HCT116 (cell line): ENCODE data around the gene CUX1. TPM values are rescaled to one million over a fixed set of nuclear protein-coding genes. Genes with fewer than 3 reads are reported as not detected.
"Not testable (repeated sequence)": the region's sequence is repeated elsewhere in the genome, so short reads cannot be mapped to it uniquely, and the experiment has no call there.

Experiments used
- ATAC-seq: fragments of 200-7000 bp; cut with Tn5 transposase; 2 replicates; pipeline ENCODE4 v1.9.1; 2020; ENCODE audit warnings: mild to moderate bottlenecking, moderate library complexity
- BruUV-seq: library from RNA; stranded (reverse); fragments of 400-500 nt; replicated peaks from 2 replicates; lab custom pipeline; 2021; lab: Mats Ljungman, UMichigan
- CTCF ChIA-PET: fragments of 300-600 bp; sonication (Branson Sonifier 250); formaldehyde crosslinking; loops from one replicate; lab custom pipeline; 2021; ENCODE audit warnings: antibody characterized with exemption; lab: Charles Lee
- POLR2A ChIA-PET: fragments of 300-600, 350-600 bp; sonication (Branson Sonifier 250); formaldehyde crosslinking; loops from one replicate; lab custom pipeline; 2021; ENCODE audit warnings: antibody characterized with exemption; lab: Charles Lee
- RAD21 ChIA-PET, 2 experiments: fragments of 300-600 bp; sonication (Branson Sonifier 250); formaldehyde crosslinking; loops; one replicate each; lab custom pipeline; 2023; ENCODE audit warnings: low total read pairs in 2 of 2; ENCODE audit not compliant: uncharacterized antibody in 2 of 2, unreplicated experiment in 2 of 2, low non-redundant PET in 1 of 2; lab: Charles Lee
- DNase-seq: peaks from one replicate; pipeline ENCODE4 v3.0.0-alpha.2; 2010; ENCODE audit warnings: low read depth, low spot score
- H2AFZ ChIP-seq: fragments of 200-600 bp; shearing (Covaris generic), sonication (generic); 2 replicates; pipeline ENCODE4 v1.6.1; 2017; ENCODE audit warnings: low read depth, mixed run types, mixed read lengths, antibody characterized with exemption, low read length; ENCODE audit not compliant: poor library complexity, severe bottlenecking
- H3K27ac ChIP-seq: 2 replicates; pipeline ENCODE4 v1.5.1; 2012; ENCODE audit warnings: low read depth, low read length
- H3K27me3 ChIP-seq: fragments of 200-600 bp; sonication (generic); 2 replicates; pipeline ENCODE4 v1.6.1; 2016; ENCODE audit warnings: mixed run types, low read length, mixed read lengths; ENCODE audit not compliant: insufficient read depth
- H3K36me3 ChIP-seq, 2 experiments: fragments of 200-500 bp in 1 of 2; fragments of 200-600 bp in 1 of 2; sonication (Bioruptor generic) in 1 of 2; sonication (generic) in 1 of 2; 2 replicates each; pipeline versions ENCODE4 v1.5.1 to v1.6.1; 2014 to 2016; ENCODE audit warnings: low read length in 2 of 2, inconsistent platforms in 1 of 2, mixed read lengths in 1 of 2, mixed run types in 1 of 2; ENCODE audit not compliant: insufficient read depth in 2 of 2, control insufficient read depth in 1 of 2
- H3K4me1 ChIP-seq, 2 experiments: fragments of 200-600 bp in 1 of 2; sonication (generic) in 1 of 2; 2 replicates each; pipeline versions ENCODE4 v1.5.1 to v1.6.1; 2012 to 2017; ENCODE audit warnings: low read length in 2 of 2, inconsistent platforms in 1 of 2, mild to moderate bottlenecking in 1 of 2, mixed read lengths in 1 of 2, mixed run types in 1 of 2, moderate library complexity in 1 of 2; ENCODE audit not compliant: insufficient read depth in 2 of 2, control insufficient read depth in 1 of 2
- H3K4me2 ChIP-seq: fragments of 200-600 bp; sonication (generic); 2 replicates; pipeline ENCODE4 v1.6.1; 2017; ENCODE audit warnings: mixed run types, low read length, mixed read lengths
- H3K4me3 ChIP-seq, 2 experiments: fragments of 200-600 bp in 1 of 2; sonication (generic) in 1 of 2; replicated peaks in 1 of 2; 2 replicates each; pipeline ENCODE4 v1.5.1; 2011 to 2016; ENCODE audit warnings: low read length in 2 of 2, control low read depth in 1 of 2, low read depth in 1 of 2, mild to moderate bottlenecking in 1 of 2, mixed read lengths in 1 of 2, mixed run types in 1 of 2
- H3K79me2 ChIP-seq: fragments of 200-600 bp; sonication (generic); 2 replicates; pipeline ENCODE4 v1.6.1; 2017; ENCODE audit warnings: mild to moderate bottlenecking, mixed run types, low read length, moderate library complexity, mixed read lengths; ENCODE audit not compliant: insufficient read depth
- H3K9ac ChIP-seq: fragments of 200-600 bp; sonication (generic); 2 replicates; pipeline ENCODE4 v1.6.1; 2016; ENCODE audit warnings: low read length, mixed read lengths
- H3K9me2 ChIP-seq: fragments of 200-600 bp; sonication (generic), shearing (Covaris generic); 2 replicates; pipeline ENCODE4 v1.6.1; 2017; ENCODE audit warnings: mixed run types, mild to moderate bottlenecking, moderate library complexity; ENCODE audit not compliant: insufficient read depth
- H3K9me3 ChIP-seq, 2 experiments: fragments of 200-500 bp in 1 of 2; fragments of 200-600 bp in 1 of 2; sonication (Bioruptor generic) in 1 of 2; sonication (generic) in 1 of 2; 2 replicates each; pipeline ENCODE4 v1.6.1; 2014 to 2017; ENCODE audit warnings: low read length in 2 of 2, mixed read lengths in 2 of 2, inconsistent platforms in 1 of 2, low read depth in 1 of 2, mild to moderate bottlenecking in 1 of 2, mixed run types in 1 of 2, moderate library complexity in 1 of 2; ENCODE audit not compliant: control insufficient read depth in 1 of 2, insufficient read depth in 1 of 2
- H4K20me1 ChIP-seq: fragments of 200-600 bp; sonication (generic), shearing (Covaris generic); 2 replicates; pipeline ENCODE4 v1.6.1; 2017; ENCODE audit warnings: mixed run types, mild to moderate bottlenecking, moderate library complexity; ENCODE audit not compliant: insufficient read depth
- CBX3 ChIP-seq: IDR thresholded peaks from 2 replicates; pipeline ENCODE4 v1.6.1; 2012; ENCODE audit warnings: low read depth
- EGR1 ChIP-seq: IDR thresholded peaks from 2 replicates; pipeline ENCODE4 v1.6.1; 2012; ENCODE audit warnings: low read depth
- EZH2 ChIP-seq: fragments of 200-600 bp; sonication (generic); IDR thresholded peaks from 2 replicates; pipeline ENCODE4 v1.6.1; 2017; ENCODE audit warnings: antibody characterized with exemption, mixed run types
- EZH2phosphoT487 ChIP-seq: fragments of 200-600 bp; IDR thresholded peaks from 2 replicates; pipeline ENCODE4 v1.6.1; 2018; ENCODE audit warnings: antibody characterized with exemption, borderline replicate concordance
- FOSL1 ChIP-seq: IDR thresholded peaks from 2 replicates; pipeline ENCODE4 v1.6.1; 2012; ENCODE audit warnings: low read depth
- JUND ChIP-seq: IDR thresholded peaks from 2 replicates; pipeline ENCODE4 v1.6.1; 2012
- MAX ChIP-seq: IDR thresholded peaks from 2 replicates; pipeline ENCODE4 v1.6.1; 2012
- POLR2A ChIP-seq: IDR thresholded peaks from 2 replicates; pipeline ENCODE4 v1.7.0; 2011; ENCODE audit warnings: borderline replicate concordance; ENCODE audit not compliant: insufficient read depth, insufficient read length; ENCODE audit errors: extremely low read depth
- POLR2AphosphoS5 ChIP-seq: IDR thresholded peaks from 2 replicates; pipeline ENCODE4 v1.6.1; 2011; ENCODE audit warnings: mild to moderate bottlenecking, low read depth, low read length, moderate library complexity
- RAD21 ChIP-seq: IDR thresholded peaks from 2 replicates; pipeline ENCODE4 v1.6.1; 2012; ENCODE audit warnings: low read depth, mild to moderate bottlenecking
- SIN3A ChIP-seq: IDR thresholded peaks from 2 replicates; pipeline ENCODE4 v1.6.1; 2012; ENCODE audit warnings: low read depth
- SP1 ChIP-seq: IDR thresholded peaks from 2 replicates; pipeline ENCODE4 v1.6.1; 2012; ENCODE audit warnings: low read depth
- SRF ChIP-seq: IDR thresholded peaks from 2 replicates; pipeline ENCODE4 v1.6.1; 2012; ENCODE audit warnings: low read depth
- TCF7L2 ChIP-seq: IDR thresholded peaks from 2 replicates; pipeline ENCODE4 v1.7.0; 2011; ENCODE audit warnings: borderline replicate concordance, inconsistent platforms; ENCODE audit not compliant: insufficient read depth, insufficient read length; ENCODE audit errors: extremely low read depth
- YY1 ChIP-seq: IDR thresholded peaks from 2 replicates; pipeline ENCODE4 v1.6.1; 2011; ENCODE audit warnings: low read length, low read depth, moderate library complexity, mild to moderate bottlenecking; ENCODE audit not compliant: insufficient replicate concordance; ENCODE audit errors: extremely low read depth
- intact Hi-C: fragments of 100-400 bp; cut with micrococcal nuclease; formaldehyde crosslinking; loops from 2 replicates; pipeline ENCODE4 v1.10.0; 2022
- total RNA-seq: library from RNA; stranded (reverse); gene quantifications from one replicate; pipeline ENCODE4 v1.2.1, GENCODE V29; 2021; ENCODE audit not compliant: unreplicated experiment
- TF ChIP-seq, protein P1 (sequence below): IDR thresholded peaks from 2 replicates; pipeline ENCODE4 v1.6.1; 2011; ENCODE audit warnings: mild to moderate bottlenecking, low read length, moderate library complexity; ENCODE audit not compliant: insufficient replicate concordance; ENCODE audit errors: extremely low read depth
- TF ChIP-seq, protein P2 (sequence below): IDR thresholded peaks from 2 replicates; pipeline ENCODE4 v1.6.1; 2012

Gene CUX1
- total RNA-seq, 1 experiment from 2014 or later: 68.9 TPM

- H3K9ac ChIP-seq, RAD21 ChIA-PET, H3K9me2 ChIP-seq, DNase-seq, H3K27ac ChIP-seq, POLR2A ChIA-PET, H3K27me3 ChIP-seq, H3K4me2 ChIP-seq, H3K4me1 ChIP-seq, H3K9me3 ChIP-seq, H3K79me2 ChIP-seq, intact Hi-C loops, BruUV-seq, H2AFZ ChIP-seq, H3K36me3 ChIP-seq, ATAC-seq, H4K20me1 ChIP-seq, CTCF ChIA-PET, H3K4me3 ChIP-seq: not testable (repeated sequence)
Observed at GRCh38 chr7:102142433-102142832, 325.0 kb downstream of the CUX1 start.

- Histone ChIP-seq H3K4me3 (no peak overlapping the region), H3K9ac (no peak overlapping the region), H3K4me1 (peaks cover 5 to 9% of the 10 kb centered on the region in 2 experiments), H3K79me2 (no peaks in the 10 kb centered on the region), H2AFZ (no peak overlapping the region), H3K27ac (no peak overlapping the region), H4K20me1 (no peaks in the 10 kb centered on the region), H3K4me2 (no peak overlapping the region), H3K9me3 (no peaks in the 10 kb centered on the region), H3K27me3 (no peaks in the 10 kb centered on the region), H3K36me3 (no peaks in the 10 kb centered on the region), H3K9me2 (no peaks in the 10 kb centered on the region)
- POLR2A ChIA-PET: no interaction called here
- RAD21 ChIA-PET: no interaction called here
- no peak for ATAC-seq
- no peak for DNase-seq
- CTCF ChIA-PET: no interaction called here
- intact Hi-C loops: no loop called here
- BruUV-seq: no TSS peak
- no peak for TF ChIP-seq MAX
- TF ChIP-seq, protein P1, sequence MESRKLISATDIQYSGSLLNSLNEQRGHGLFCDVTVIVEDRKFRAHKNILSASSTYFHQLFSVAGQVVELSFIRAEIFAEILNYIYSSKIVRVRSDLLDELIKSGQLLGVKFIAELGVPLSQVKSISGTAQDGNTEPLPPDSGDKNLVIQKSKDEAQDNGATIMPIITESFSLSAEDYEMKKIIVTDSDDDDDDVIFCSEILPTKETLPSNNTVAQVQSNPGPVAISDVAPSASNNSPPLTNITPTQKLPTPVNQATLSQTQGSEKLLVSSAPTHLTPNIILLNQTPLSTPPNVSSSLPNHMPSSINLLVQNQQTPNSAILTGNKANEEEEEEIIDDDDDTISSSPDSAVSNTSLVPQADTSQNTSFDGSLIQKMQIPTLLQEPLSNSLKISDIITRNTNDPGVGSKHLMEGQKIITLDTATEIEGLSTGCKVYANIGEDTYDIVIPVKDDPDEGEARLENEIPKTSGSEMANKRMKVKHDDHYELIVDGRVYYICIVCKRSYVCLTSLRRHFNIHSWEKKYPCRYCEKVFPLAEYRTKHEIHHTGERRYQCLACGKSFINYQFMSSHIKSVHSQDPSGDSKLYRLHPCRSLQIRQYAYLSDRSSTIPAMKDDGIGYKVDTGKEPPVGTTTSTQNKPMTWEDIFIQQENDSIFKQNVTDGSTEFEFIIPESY: no peak
- no peak for TF ChIP-seq TCF7L2
- no peak for TF ChIP-seq EZH2
- TF ChIP-seq POLR2A: no peak
- no peak for TF ChIP-seq RAD21
- no peak for TF ChIP-seq SRF
- TF ChIP-seq YY1: no peak
- no peak for TF ChIP-seq EZH2phosphoT487
- TF ChIP-seq JUND: no peak
- TF ChIP-seq EGR1: no peak
- no peak for TF ChIP-seq CBX3
- no peak for TF ChIP-seq SP1
- TF ChIP-seq FOSL1: no peak
- TF ChIP-seq POLR2AphosphoS5: no peak
- TF ChIP-seq SIN3A: no peak
- TF ChIP-seq, protein P2, sequence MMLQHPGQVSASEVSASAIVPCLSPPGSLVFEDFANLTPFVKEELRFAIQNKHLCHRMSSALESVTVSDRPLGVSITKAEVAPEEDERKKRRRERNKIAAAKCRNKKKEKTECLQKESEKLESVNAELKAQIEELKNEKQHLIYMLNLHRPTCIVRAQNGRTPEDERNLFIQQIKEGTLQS: no peak
Observed at GRCh38 chr7:102146122-102146521, 328.7 kb downstream of the CUX1 start.
